Bronchial epithelial cell (primary cell): ENCODE data around the gene DNAJC5. TPM values are rescaled to one million over a fixed set of nuclear protein-coding genes. Genes with fewer than 3 reads are reported as not detected.
"Not testable (repeated sequence)": the region's sequence is repeated elsewhere in the genome, so short reads cannot be mapped to it uniquely, and the experiment has no call there.

Experiments
- DNase-seq: peaks from one replicate; pipeline ENCODE4 v3.0.0-alpha.2; 2010; ENCODE audit warnings: low read depth
- FAIRE-seq: peaks from 2 replicates; lab custom pipeline; 2011; peaks lifted over from hg19 to GRCh38; lab: Jason Lieb, UNC
- H3K27me3 ChIP-seq: 2 replicates; pipeline ENCODE4 v1.5.1; 2011; ENCODE audit warnings: low read length; ENCODE audit not compliant: control insufficient read depth, insufficient read depth
- H3K36me3 ChIP-seq: 2 replicates; pipeline ENCODE4 v1.5.1; 2011; ENCODE audit warnings: low read length; ENCODE audit not compliant: control insufficient read depth, insufficient read depth
- H3K4me3 ChIP-seq: 2 replicates; pipeline ENCODE4 v1.5.1; 2011; ENCODE audit warnings: mild to moderate bottlenecking, low read depth, low read length, control low read depth
- CTCF ChIP-seq: IDR thresholded peaks from 2 replicates; pipeline ENCODE4 v1.5.1; 2011; ENCODE audit warnings: mild to moderate bottlenecking, moderate library complexity, low read length, control low read depth, inconsistent platforms; ENCODE audit not compliant: insufficient read depth, severe bottlenecking
- total RNA-seq: library from RNA; depleted of rRNA; stranded (reverse); fragments of >200 nt; gene quantifications from 2 replicates; pipeline ENCODE4 v1.2.1, GENCODE V29; 2014

The DNAJC5 gene
- total RNA-seq, 1 donor from 2014 or later = 121 TPM

GRCh38 chr20:63850689-63851547 is 44.0 kb upstream of the DNAJC5 start:
- TF ChIP-seq CTCF = no peak
- DNase-seq (no peak), FAIRE-seq (no peak)
- H3K4me3 ChIP-seq = no peak overlapping the region
- no peaks in the 10 kb centered on the region for H3K36me3 ChIP-seq
- H3K27me3 ChIP-seq = peaks cover 21% of the 10 kb centered on the region

DNA sequence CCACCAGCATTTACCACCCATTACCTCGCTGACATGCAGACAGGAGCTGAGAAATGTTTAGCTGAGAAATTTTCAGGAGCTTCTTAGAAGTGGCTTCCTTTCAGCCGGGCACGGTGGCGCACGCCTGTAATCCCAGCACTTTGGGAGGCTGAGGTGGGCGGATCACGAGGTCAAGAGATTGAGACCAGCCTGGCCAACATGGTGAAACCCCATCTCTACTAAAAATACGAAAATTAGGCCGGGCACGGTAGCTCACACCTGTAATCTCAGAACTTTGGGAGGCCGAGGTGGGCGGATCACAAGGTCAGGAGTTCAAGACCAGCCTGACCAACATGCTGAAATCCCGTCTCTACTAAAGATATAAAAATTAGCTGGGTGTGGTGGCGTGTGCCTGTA is 43.4 kb upstream of the DNAJC5 start:
- not testable (repeated sequence) for DNase-seq, H3K4me3 ChIP-seq, H3K36me3 ChIP-seq, FAIRE-seq
- peaks cover 18% of the 10 kb centered on the region for H3K27me3 ChIP-seq

DNA sequence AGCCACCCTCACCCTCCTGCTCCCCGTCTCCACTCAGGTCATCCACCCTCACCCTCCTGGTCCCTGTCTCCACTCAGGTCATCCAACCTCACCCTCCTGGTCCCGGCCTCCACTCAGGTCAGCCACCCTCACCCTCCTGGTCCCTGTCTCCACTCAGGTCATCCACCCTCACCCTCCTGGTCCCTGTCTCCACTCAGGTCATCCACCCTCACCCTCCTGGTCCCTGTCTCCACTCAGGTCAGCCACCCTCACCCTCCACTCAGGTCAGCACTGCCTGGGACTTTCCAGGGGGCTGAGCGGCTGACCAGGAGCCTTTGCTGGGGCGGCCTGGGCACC is 41.2 kb upstream of the DNAJC5 start:
- H3K36me3 ChIP-seq, DNase-seq, H3K4me3 ChIP-seq, FAIRE-seq: not testable (repeated sequence)
- peaks cover 11% of the 10 kb centered on the region for H3K27me3 ChIP-seq

DNA sequence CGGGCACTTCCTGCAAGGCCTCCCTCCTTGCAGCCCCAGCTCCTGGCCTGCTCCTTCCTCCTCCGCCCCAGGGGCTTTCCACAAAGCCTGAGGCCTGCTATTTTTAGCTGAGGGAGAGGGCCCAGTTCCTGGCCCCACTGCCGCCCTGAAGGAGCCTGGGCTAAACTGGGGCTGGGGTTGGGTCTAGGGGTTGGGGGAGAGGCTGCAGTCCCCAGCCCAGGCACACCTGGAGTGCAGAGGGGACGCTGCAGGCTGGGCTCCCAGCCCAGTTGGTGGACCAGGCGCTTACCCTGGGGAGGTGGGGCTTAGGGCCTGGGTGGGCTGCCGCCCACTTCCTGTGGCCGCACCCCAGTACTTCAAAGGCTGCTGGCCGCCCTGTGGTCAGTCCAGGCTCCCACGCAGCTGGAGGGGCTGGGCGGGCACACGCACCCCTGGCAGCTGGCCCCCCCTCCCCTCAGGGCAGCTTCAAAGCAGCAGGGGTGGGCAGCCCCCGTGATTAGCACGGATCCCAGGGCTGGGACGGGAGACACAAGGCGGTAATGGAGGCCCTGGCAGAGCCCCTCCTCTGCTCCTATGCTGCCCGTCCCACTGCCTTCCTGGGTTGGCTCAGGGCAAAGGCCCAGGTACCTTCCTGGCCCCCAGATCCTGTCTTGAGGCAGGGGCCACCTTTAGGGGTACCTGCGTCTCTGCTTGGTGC is 40.7 kb upstream of the DNAJC5 start:
- FAIRE-seq = no peak
- Histone ChIP-seq H3K27me3 (peaks cover 11% of the 10 kb centered on the region), H3K4me3 (no peak overlapping the region), H3K36me3 (no peaks in the 10 kb centered on the region)
- no peak for TF ChIP-seq CTCF
- DNase-seq = no peak

DNA sequence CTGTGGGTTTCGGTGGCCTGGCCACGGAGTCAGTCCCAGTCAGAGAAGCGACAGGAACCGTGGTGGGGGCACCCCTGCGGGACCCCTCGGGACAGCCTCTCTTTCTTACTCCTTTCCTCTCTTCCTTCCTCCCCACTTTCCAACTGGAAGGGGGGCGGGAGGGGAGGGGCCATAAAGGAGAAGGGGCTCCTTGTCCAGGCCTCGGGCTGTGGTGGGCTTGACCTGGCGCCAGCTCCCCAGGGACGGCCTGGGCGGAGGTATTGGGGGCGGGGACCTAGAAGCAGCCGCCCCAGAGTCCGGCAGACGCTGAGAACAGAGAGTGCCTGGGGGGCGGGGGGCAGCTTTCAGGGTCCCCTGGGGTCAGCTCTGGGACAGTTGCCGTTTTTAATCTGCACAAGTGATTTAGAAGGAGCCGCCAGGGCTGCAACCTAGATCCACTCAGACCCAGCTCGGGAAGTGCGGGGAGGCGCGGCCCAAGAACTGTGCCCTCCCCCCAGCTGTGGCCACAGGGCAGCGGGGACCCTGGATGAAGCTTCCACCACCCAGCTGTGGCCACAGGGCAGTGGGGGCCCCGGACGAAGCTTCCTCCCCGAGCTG is 40.1 kb upstream of the DNAJC5 start:
- Histone ChIP-seq H3K4me3 (no peak overlapping the region), H3K36me3 (no peaks in the 10 kb centered on the region), H3K27me3 (peaks cover 11% of the 10 kb centered on the region)
- FAIRE-seq = no peak
- TF ChIP-seq CTCF = no peak
- no peak for DNase-seq

- FAIRE-seq (no peak), DNase-seq (no peak)
- no peak overlapping the region for H3K4me3 ChIP-seq
- no peaks in the 10 kb centered on the region for H3K36me3 ChIP-seq
- no peak for TF ChIP-seq CTCF
- H3K27me3 ChIP-seq = peaks cover 11% of the 10 kb centered on the region
Measured at GRCh38 chr20:63855363-63856097, 39.4 kb upstream of the DNAJC5 start.
